Caco-2 (cell line): ENCODE data around the gene PDE4D. TPM values are rescaled to one million over a fixed set of nuclear protein-coding genes. Genes with fewer than 3 reads are reported as not detected.

ENCODE experiments used
- BruUV-seq: library from RNA; stranded (reverse); fragments of 400-500 nt; replicated peaks from 2 replicates; lab custom pipeline; 2021; lab: Mats Ljungman, UMichigan
- CTCF ChIA-PET: fragments of 300-600 bp; sonication (Branson Sonifier 250); formaldehyde crosslinking; loops from one replicate; lab custom pipeline; 2022; ENCODE audit warnings: antibody characterized with exemption; lab: Charles Lee
- POLR2A ChIA-PET: fragments of 300-600 bp; sonication (Branson Sonifier 250); formaldehyde crosslinking; loops from one replicate; lab custom pipeline; 2022; ENCODE audit warnings: antibody characterized with exemption; lab: Charles Lee
- DNase-seq, 2 experiments: peaks; one replicate each; pipeline versions ENCODE4 v3.0.0 to v3.0.0-alpha.2; 2020 to 2022
- H3K27me3 ChIP-seq: replicated peaks from 2 replicates; pipeline ENCODE4 v1.6.0; 2011; ENCODE audit warnings: low read length; ENCODE audit not compliant: control insufficient read depth, insufficient read depth
- H3K36me3 ChIP-seq: 2 replicates; pipeline ENCODE4 v1.5.1; 2011; ENCODE audit warnings: low read length; ENCODE audit not compliant: control insufficient read depth, insufficient read depth
- H3K4me1 ChIP-seq: fragments of 250-450 bp; sonication (Bioruptor Pico); 2 replicates; pipeline ENCODE4 v1.5.1; 2020; ENCODE audit warnings: mild to moderate bottlenecking
- H3K4me3 ChIP-seq: 2 replicates; pipeline ENCODE4 v1.5.1; 2011; ENCODE audit warnings: low read depth, mild to moderate bottlenecking, control low read depth, low read length
- H3K9me3 ChIP-seq: fragments of 250-450 bp; sonication (Bioruptor Pico); 2 replicates; pipeline ENCODE4 v1.5.1; 2020; ENCODE audit warnings: mild to moderate bottlenecking, moderate library complexity
- H3K27ac Mint-ChIP-seq: one replicate; pipeline ENCODE4 v1.8.0; 2022; ENCODE audit warnings: mixed read lengths; ENCODE audit not compliant: unreplicated experiment
- H3K27me3 Mint-ChIP-seq: one replicate; pipeline ENCODE4 v1.8.0; 2022; ENCODE audit warnings: mixed read lengths; ENCODE audit not compliant: insufficient read depth, unreplicated experiment
- H3K36me3 Mint-ChIP-seq: one replicate; pipeline ENCODE4 v1.8.0; 2022; ENCODE audit warnings: mild to moderate bottlenecking, mixed read lengths; ENCODE audit not compliant: insufficient read depth, unreplicated experiment
- H3K4me1 Mint-ChIP-seq: one replicate; pipeline ENCODE4 v1.8.0; 2022; ENCODE audit warnings: low read depth, mixed read lengths; ENCODE audit not compliant: unreplicated experiment
- H3K4me3 Mint-ChIP-seq: one replicate; pipeline ENCODE4 v1.8.0; 2022; ENCODE audit warnings: mild to moderate bottlenecking, moderate library complexity, mixed read lengths; ENCODE audit not compliant: unreplicated experiment
- H3K9me3 Mint-ChIP-seq: one replicate; pipeline ENCODE4 v1.8.0; 2022; ENCODE audit warnings: mixed read lengths; ENCODE audit not compliant: unreplicated experiment
- CTCF ChIP-seq, 2 experiments: fragments of 200-600 bp in 1 of 2; IDR thresholded peaks; 1 replicate in 1 of 2; 2 replicates in 1 of 2; pipeline versions ENCODE4 v1.5.1 to v1.8.0; 2011 to 2022; ENCODE audit warnings: antibody characterized with exemption in 1 of 2, control low read depth in 1 of 2, inconsistent platforms in 1 of 2, low read depth in 1 of 2, low read length in 1 of 2, mild to moderate bottlenecking in 1 of 2, moderate library complexity in 1 of 2; ENCODE audit not compliant: insufficient read depth in 1 of 2, severe bottlenecking in 1 of 2, unreplicated experiment in 1 of 2
- intact Hi-C: fragments of 100-400 bp; cut with micrococcal nuclease; formaldehyde crosslinking; loops from one replicate; pipeline ENCODE4 v1.10.0; 2022; ENCODE audit not compliant: unreplicated experiment
- total RNA-seq: library from RNA; stranded (reverse); gene quantifications from 2 replicates; pipeline ENCODE4 v1.2.3, GENCODE V29; 2022

Gene PDE4D
- total RNA-seq, 1 experiment from 2014 or later: 89.8 TPM

DNA sequence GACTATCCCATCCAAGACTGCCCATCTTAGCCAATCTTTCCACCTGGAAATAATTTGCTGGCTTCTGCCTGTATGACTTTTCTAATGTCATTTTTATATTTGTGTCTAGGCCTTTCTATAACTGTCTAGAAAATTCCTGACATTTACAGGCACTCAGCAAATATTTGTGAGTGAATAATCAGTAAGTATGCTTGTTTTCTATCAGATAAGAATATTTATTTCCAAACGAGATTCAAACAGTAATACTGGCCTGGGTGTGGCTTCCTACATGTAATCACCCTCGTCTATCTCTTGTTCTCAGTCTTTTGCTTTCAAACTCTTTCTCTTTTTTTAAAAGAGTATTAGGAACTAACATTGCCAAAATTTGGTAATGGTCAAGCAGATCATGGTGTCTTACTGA is 844.4 kb downstream of the PDE4D start:
- H3K4me3 Mint-ChIP-seq: no peak overlapping the region
- H3K9me3 Mint-ChIP-seq: no peaks in the 10 kb centered on the region
- intact Hi-C loops: no loop called here
- Histone ChIP-seq H3K4me1 (peaks cover 20% of the 10 kb centered on the region), H3K36me3 (no peaks in the 10 kb centered on the region), H3K27me3 (no peaks in the 10 kb centered on the region), H3K9me3 (no peaks in the 10 kb centered on the region), H3K4me3 (no peak overlapping the region)
- ChIA-PET POLR2A (no interaction called here), CTCF (no interaction called here)
- no peaks in the 10 kb centered on the region for H3K27me3 Mint-ChIP-seq
- peaks cover 4% of the 10 kb centered on the region for H3K36me3 Mint-ChIP-seq
- DNase-seq: no peak
- TF ChIP-seq CTCF (IDR thresholded peaks at IDR 0.05; ENCODE audit: insufficient read depth in 1 of 2, low read depth in 1 of 2, low read length in 1 of 2, severe bottlenecking in 1 of 2, unreplicated experiment in 1 of 2): no peak
- H3K27ac Mint-ChIP-seq: no peak overlapping the region
- peaks cover 41% of the 10 kb centered on the region for H3K4me1 Mint-ChIP-seq
- no TSS peak for BruUV-seq

DNA sequence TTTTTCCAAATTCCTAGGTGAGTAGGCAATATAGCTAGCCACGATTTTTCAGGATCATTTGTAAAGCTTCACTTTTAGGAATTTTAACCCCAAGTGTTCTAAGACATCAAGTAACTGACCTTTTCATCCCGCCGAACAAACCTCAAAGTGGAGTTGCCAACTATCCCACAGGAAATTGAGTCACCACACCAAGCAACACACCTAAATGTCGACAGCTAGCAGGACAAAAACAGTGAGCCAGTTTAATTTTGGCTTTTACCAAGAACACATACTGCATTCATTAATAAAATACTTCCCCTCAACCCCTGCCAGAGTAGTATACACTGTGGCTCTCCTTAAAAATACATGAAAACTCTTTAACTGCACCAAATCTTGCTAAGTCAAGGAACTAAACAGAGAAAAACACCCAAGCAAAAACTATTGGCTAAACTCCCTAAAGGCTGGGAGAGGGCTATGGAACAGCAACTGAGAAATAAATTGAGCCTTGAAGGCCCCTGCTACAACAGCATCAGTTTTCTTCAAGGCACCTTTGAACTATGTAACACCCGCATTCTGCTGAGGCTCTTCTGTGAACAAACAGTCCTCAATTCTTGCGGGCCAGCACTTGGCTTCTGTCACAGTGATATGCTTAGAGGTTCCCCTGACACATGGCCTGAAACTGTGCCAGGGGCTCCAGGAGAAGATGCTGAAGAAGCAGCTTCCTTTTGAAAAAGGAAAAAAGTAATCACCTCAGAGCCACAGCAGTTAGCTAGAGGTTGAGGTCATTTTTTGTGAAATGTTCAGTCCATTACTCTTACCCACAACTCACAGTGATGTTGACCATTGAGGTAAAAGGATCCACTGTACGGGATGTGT is 851.1 kb downstream of the PDE4D start:
- H3K4me1 Mint-ChIP-seq: peaks cover 30% of the 10 kb centered on the region
- no peaks in the 10 kb centered on the region for H3K9me3 Mint-ChIP-seq
- Histone ChIP-seq H3K9me3 (no peaks in the 10 kb centered on the region), H3K4me1 (peaks cover 25% of the 10 kb centered on the region), H3K36me3 (no peaks in the 10 kb centered on the region), H3K27me3 (no peaks in the 10 kb centered on the region), H3K4me3 (no peak overlapping the region)
- POLR2A ChIA-PET: no interaction called here
- intact Hi-C loops: no loop called here
- no peak overlapping the region for H3K27ac Mint-ChIP-seq
- no peaks in the 10 kb centered on the region for H3K27me3 Mint-ChIP-seq
- TF ChIP-seq CTCF (IDR thresholded peaks at IDR 0.05; ENCODE audit: insufficient read depth in 1 of 2, low read depth in 1 of 2, low read length in 1 of 2, severe bottlenecking in 1 of 2, unreplicated experiment in 1 of 2): no peak
- H3K4me3 Mint-ChIP-seq: no peak overlapping the region
- H3K36me3 Mint-ChIP-seq: peaks cover 23% of the 10 kb centered on the region
- no TSS peak for BruUV-seq
- CTCF ChIA-PET: interaction anchor here (0.6 to 1.4 kb wide), 2 partner anchors 10 to 85 kb away, joined by 4 to 13 read pairs; no protein-coding TSS in a partner anchor
- no peak for DNase-seq

DNA sequence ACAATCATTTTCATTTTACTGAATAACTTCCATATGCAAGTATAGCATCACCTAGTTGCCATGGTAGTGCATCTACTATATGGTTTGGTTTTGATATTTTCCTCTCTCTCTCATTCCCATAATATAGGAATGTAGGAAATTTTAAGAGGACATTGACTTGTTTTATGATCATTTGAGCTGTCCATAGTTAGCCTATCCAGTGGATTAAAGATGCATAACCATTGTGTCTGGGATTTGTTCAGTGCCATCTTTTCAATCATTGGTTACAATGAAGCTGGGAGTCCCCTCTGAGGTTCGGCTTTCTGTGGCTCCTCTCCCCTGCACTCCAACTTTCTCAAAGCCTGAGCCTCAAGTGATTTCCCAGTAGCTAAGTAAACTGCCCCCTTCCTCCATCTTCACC is 852.2 kb downstream of the PDE4D start:
- H3K27me3 ChIP-seq: no peaks in the 10 kb centered on the region
- no peak for DNase-seq
- no peaks in the 10 kb centered on the region for H3K9me3 Mint-ChIP-seq
- BruUV-seq: no TSS peak
- no peaks in the 10 kb centered on the region for H3K27me3 Mint-ChIP-seq
- peak overlapping the region; percentile 10 for H3K27ac Mint-ChIP-seq
- peaks cover 24% of the 10 kb centered on the region for H3K4me1 Mint-ChIP-seq
- POLR2A ChIA-PET: interaction anchor here (1.1 kb wide), 1 partner anchor 81 kb away, joined by 4 read pairs; no protein-coding TSS in a partner anchor
- TF ChIP-seq CTCF (IDR thresholded peaks at IDR 0.05; ENCODE audit: insufficient read depth in 1 of 2, low read depth in 1 of 2, low read length in 1 of 2, severe bottlenecking in 1 of 2, unreplicated experiment in 1 of 2): no peak
- peak overlapping the region; percentile 69 for H3K4me3 Mint-ChIP-seq
- H3K9me3 ChIP-seq: no peaks in the 10 kb centered on the region
- CTCF ChIA-PET: interaction anchor here (1.4 kb wide), 1 partner anchor 9 kb away, joined by 4 read pairs; no protein-coding TSS in a partner anchor
- no peak overlapping the region for H3K4me3 ChIP-seq
- peaks cover 25% of the 10 kb centered on the region for H3K4me1 ChIP-seq
- H3K36me3 Mint-ChIP-seq: peaks cover 34% of the 10 kb centered on the region
- intact Hi-C loops: no loop called here
- H3K36me3 ChIP-seq: no peaks in the 10 kb centered on the region
